ENCODE measurements around the gene CHDH. TPM values are rescaled to one million over a fixed set of nuclear protein-coding genes. Genes with fewer than 3 reads are reported as not detected.

Gene CHDH
- total RNA-seq, 1 donor from 2014 or later: 1.7 TPM

DNA sequence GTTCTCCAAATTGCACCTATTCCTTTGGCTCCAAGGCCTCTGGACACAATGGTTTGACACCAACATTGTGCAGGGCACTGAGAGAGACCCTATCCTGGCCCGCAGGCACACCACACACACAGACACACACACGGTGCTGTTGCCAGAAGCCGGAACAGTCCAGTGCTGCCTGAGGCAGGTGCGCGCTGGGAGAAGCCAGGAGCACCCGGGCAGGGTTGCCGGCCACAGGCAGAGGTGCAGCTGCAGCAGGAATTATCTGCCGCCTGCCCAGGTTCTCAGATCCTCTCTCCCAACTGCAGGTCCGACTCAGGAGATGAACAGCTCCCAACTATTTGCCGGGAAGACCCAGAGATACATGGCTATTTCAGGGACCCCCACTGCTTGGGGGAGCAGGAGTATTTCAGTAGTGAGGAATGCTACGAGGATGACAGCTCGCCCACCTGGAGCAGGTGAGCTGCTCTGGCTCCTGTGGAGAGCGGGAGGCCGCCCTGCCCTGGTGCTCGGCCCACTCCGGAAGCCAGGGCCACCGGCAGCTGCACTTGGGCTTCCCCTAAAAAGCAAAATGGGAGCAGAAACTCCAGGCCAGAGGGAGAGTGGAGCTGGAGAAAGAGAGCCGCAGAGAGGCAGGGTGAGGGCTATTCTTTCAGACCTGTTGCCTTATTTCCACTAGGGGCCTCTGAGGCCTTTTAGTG is 42.9 kb downstream of the CHDH start:
- H3K27me3 ChIP-seq: no peaks in the 10 kb centered on the region
- no peak overlapping the region for H3K27ac ChIP-seq
- peaks cover 22% of the 10 kb centered on the region for H3K4me1 ChIP-seq
- intact Hi-C loops (cut with DNase I): no loop called here
- no peaks in the 10 kb centered on the region for H3K9me3 ChIP-seq
- no peaks in the 10 kb centered on the region for H3K36me3 ChIP-seq
- DNase-seq (ENCODE audit: extremely low spot score in 2 of 2): no peak
- H3K4me3 ChIP-seq: no peak overlapping the region
- TF ChIP-seq CTCF (IDR thresholded peaks at IDR 0.05) (no peak), POLR2A (IDR thresholded peaks at IDR 0.05) (no peak), POLR2AphosphoS5 (IDR thresholded peaks at IDR 0.05; ENCODE audit: insufficient read depth in 1 of 2, low read depth in 1 of 2) (no peak)

- Histone ChIP-seq H3K4me3 (no peak overlapping the region), H3K36me3 (no peaks in the 10 kb centered on the region), H3K4me1 (peaks cover 22% of the 10 kb centered on the region), H3K27me3 (no peaks in the 10 kb centered on the region), H3K27ac (no peak overlapping the region), H3K9me3 (no peaks in the 10 kb centered on the region)
- DNase-seq (ENCODE audit: extremely low spot score in 2 of 2): no peak
- TF ChIP-seq POLR2A (IDR thresholded peaks at IDR 0.05): no peak
- TF ChIP-seq POLR2AphosphoS5 (IDR thresholded peaks at IDR 0.05; ENCODE audit: insufficient read depth in 1 of 2, low read depth in 1 of 2): no peak
- TF ChIP-seq CTCF (IDR thresholded peaks at IDR 0.05): no peak
- intact Hi-C loops (cut with DNase I): no loop called here
These were observed 43.9 kb downstream of the CHDH start for GRCh38 chr3:53802256-53802880.

GRCh38 chr3:53801319-53801718 is 44.9 kb downstream of the CHDH start:
- DNase-seq (ENCODE audit: extremely low spot score in 2 of 2): no peak
- intact Hi-C loops (cut with DNase I): no loop called here
- Histone ChIP-seq H3K4me3 (no peak overlapping the region), H3K4me1 (peaks cover 25% of the 10 kb centered on the region), H3K27ac (no peak overlapping the region), H3K9me3 (no peaks in the 10 kb centered on the region), H3K27me3 (no peaks in the 10 kb centered on the region), H3K36me3 (no peaks in the 10 kb centered on the region)
- TF ChIP-seq POLR2A (IDR thresholded peaks at IDR 0.05) (no peak), POLR2AphosphoS5 (IDR thresholded peaks at IDR 0.05; ENCODE audit: insufficient read depth in 1 of 2, low read depth in 1 of 2) (no peak), CTCF (IDR thresholded peaks at IDR 0.05) (no peak)

GRCh38 chr3:53800041-53800906 is 45.9 kb downstream of the CHDH start:
- no peaks in the 10 kb centered on the region for H3K36me3 ChIP-seq
- DNase-seq (ENCODE audit: extremely low spot score in 2 of 2): no peak
- TF ChIP-seq CTCF (IDR thresholded peaks at IDR 0.05) (no peak), POLR2AphosphoS5 (IDR thresholded peaks at IDR 0.05; ENCODE audit: insufficient read depth in 1 of 2, low read depth in 1 of 2) (no peak), POLR2A (IDR thresholded peaks at IDR 0.05) (no peak)
- H3K27ac ChIP-seq: no peak overlapping the region
- intact Hi-C loops (cut with DNase I): no loop called here
- no peaks in the 10 kb centered on the region for H3K27me3 ChIP-seq
- no peaks in the 10 kb centered on the region for H3K9me3 ChIP-seq
- H3K4me3 ChIP-seq: no peak overlapping the region
- H3K4me1 ChIP-seq: peaks cover 28% of the 10 kb centered on the region
